PC-3 (cell line): Measurements from ENCODE around the gene EDAR. TPM values are rescaled to one million over a fixed set of nuclear protein-coding genes. Genes with fewer than 3 reads are reported as not detected.

Experiments
- ATAC-seq: fragments of 200-7000 bp; cut with Tn5 transposase; 2 replicates; pipeline ENCODE4 v1.9.1; 2020; ENCODE audit warnings: mild to moderate bottlenecking, moderate library complexity
- BruUV-seq: library from RNA; stranded (reverse); fragments of 400-500 nt; replicated peaks from 2 replicates; lab custom pipeline; 2021; lab: Mats Ljungman, UMichigan
- CTCF ChIA-PET: fragments of 300-600 bp; sonication (Branson Sonifier 250); formaldehyde crosslinking; loops from one replicate; lab custom pipeline; 2022; ENCODE audit warnings: antibody characterized with exemption; lab: Charles Lee
- POLR2A ChIA-PET: fragments of 300-600 bp; sonication (Branson Sonifier 250); formaldehyde crosslinking; loops from one replicate; lab custom pipeline; 2022; ENCODE audit warnings: antibody characterized with exemption; ENCODE audit not compliant: unreplicated experiment; lab: Charles Lee
- DNase-seq: peaks from one replicate; pipeline ENCODE4 v3.0.0-alpha.2; 2015
- H2AFZ ChIP-seq: fragments of 300-600 bp; sonication (generic); 2 replicates; pipeline ENCODE4 v1.6.0; 2016; ENCODE audit warnings: antibody characterized with exemption, low read length
- H3F3A ChIP-seq: fragments of 300-600 bp; sonication (generic); one replicate; pipeline ENCODE4 v1.6.0; 2017; ENCODE audit warnings: antibody characterized with exemption, low read length, control low read depth, mild to moderate bottlenecking; ENCODE audit not compliant: unreplicated experiment
- H3K27ac ChIP-seq: fragments of 300-600 bp; sonication (generic); 2 replicates; pipeline ENCODE4 v1.5.1; 2016; ENCODE audit warnings: mild to moderate bottlenecking, low read length
- H3K27me3 ChIP-seq: fragments of 300-600 bp; sonication (generic); 2 replicates; pipeline ENCODE4 v1.6.1; 2016; ENCODE audit warnings: low read length, mixed read lengths
- H3K36me3 ChIP-seq: fragments of 300-600 bp; sonication (generic); 2 replicates; pipeline ENCODE4 v1.6.1; 2016; ENCODE audit warnings: low read depth, mixed run types, low read length, mixed read lengths
- H3K4me1 ChIP-seq: fragments of 300-600 bp; sonication (generic); 2 replicates; pipeline ENCODE4 v1.5.1; 2016; ENCODE audit warnings: low read length; ENCODE audit not compliant: insufficient read depth
- H3K4me2 ChIP-seq: fragments of 300-600 bp; sonication (generic); 2 replicates; pipeline ENCODE4 v1.6.0; 2016; ENCODE audit warnings: low read length
- H3K4me3 ChIP-seq: fragments of 300-600 bp; sonication (generic); 2 replicates; pipeline ENCODE4 v1.5.1; 2016; ENCODE audit warnings: mild to moderate bottlenecking, low read length, mixed read lengths
- H3K79me2 ChIP-seq: fragments of 300-600 bp; sonication (generic); 2 replicates; pipeline ENCODE4 v1.6.1; 2017; ENCODE audit warnings: low read length, mixed read lengths
- H3K9ac ChIP-seq: fragments of 300-600 bp; sonication (generic); 2 replicates; pipeline ENCODE4 v1.6.0; 2016; ENCODE audit warnings: mild to moderate bottlenecking, low read length
- H3K9me2 ChIP-seq: fragments of 300-600 bp; sonication (generic); replicated peaks from 2 replicates; pipeline ENCODE4 v1.6.1; 2016; ENCODE audit warnings: mixed run types, low read length, mixed read lengths
- H3K9me3 ChIP-seq: fragments of 300-600 bp; sonication (generic); 2 replicates; pipeline ENCODE4 v1.6.1; 2016; ENCODE audit warnings: low read length, mixed read lengths
- H4K20me1 ChIP-seq: fragments of 300-600 bp; sonication (generic); 2 replicates; pipeline ENCODE4 v1.6.1; 2016; ENCODE audit warnings: low read length, mixed read lengths
- CTCF ChIP-seq: fragments of 300-600 bp; sonication (generic); conservative IDR thresholded peaks from 2 replicates; pipeline ENCODE4 v1.5.1; 2017; ENCODE audit warnings: antibody characterized with exemption, low read depth, mild to moderate bottlenecking, low read length
- EZH2 ChIP-seq: fragments of 300-600 bp; sonication (generic); IDR thresholded peaks from one replicate; pipeline ENCODE4 v1.6.1; 2017; ENCODE audit warnings: antibody characterized with exemption, mild to moderate bottlenecking, low read length; ENCODE audit not compliant: unreplicated experiment
- EZH2phosphoT487 ChIP-seq: fragments of 300-600 bp; sonication (generic); IDR thresholded peaks from 2 replicates; pipeline ENCODE4 v1.6.1; 2018; ENCODE audit warnings: mild to moderate bottlenecking, antibody characterized with exemption, low read length, borderline replicate concordance
- intact Hi-C: fragments of 100-400 bp; cut with micrococcal nuclease; formaldehyde crosslinking; loops from 2 replicates; pipeline ENCODE4 v1.9.0; 2023
- total RNA-seq: library from RNA; depleted of rRNA; stranded (reverse); fragments of >200 nt; gene quantifications from 2 replicates; pipeline ENCODE4 v1.2.3, GENCODE V29; 2014

Gene EDAR
- total RNA-seq, 1 experiment from 2014 or later, result 0.04 TPM

- no peaks in the 10 kb centered on the region for H3K4me1 ChIP-seq
- ChIA-PET CTCF (no interaction called here), POLR2A (no interaction called here)
- no peak overlapping the region for H2AFZ ChIP-seq
- H3F3A ChIP-seq, result no peaks in the 10 kb centered on the region
- no peaks in the 10 kb centered on the region for H4K20me1 ChIP-seq
- DNase-seq (no peak), ATAC-seq (no peak)
- H3K79me2 ChIP-seq, result no peaks in the 10 kb centered on the region
- H3K27ac ChIP-seq, result no peak overlapping the region
- no peaks in the 10 kb centered on the region for H3K9me2 ChIP-seq
- no peaks in the 10 kb centered on the region for H3K9me3 ChIP-seq
- H3K9ac ChIP-seq, result no peak overlapping the region
- no peak for TF ChIP-seq EZH2
- TF ChIP-seq CTCF, result no peak
- no peak for TF ChIP-seq EZH2phosphoT487
- intact Hi-C loops, result no loop called here
- no peak overlapping the region for H3K4me3 ChIP-seq
- H3K4me2 ChIP-seq, result no peak overlapping the region
- H3K27me3 ChIP-seq, result no peaks in the 10 kb centered on the region
- no TSS peak for BruUV-seq
- H3K36me3 ChIP-seq, result no peaks in the 10 kb centered on the region
Measured at GRCh38 chr2:108911401-108911800, 77.6 kb downstream of the EDAR start.

- Histone ChIP-seq H3K4me3 (no peak overlapping the region), H3K27ac (no peak overlapping the region), H3K4me2 (no peak overlapping the region), H3F3A (no peaks in the 10 kb centered on the region), H3K9ac (no peak overlapping the region), H3K9me3 (no peaks in the 10 kb centered on the region), H4K20me1 (no peaks in the 10 kb centered on the region), H2AFZ (no peak overlapping the region), H3K79me2 (no peaks in the 10 kb centered on the region), H3K36me3 (no peaks in the 10 kb centered on the region), H3K4me1 (no peaks in the 10 kb centered on the region), H3K27me3 (no peaks in the 10 kb centered on the region), H3K9me2 (no peaks in the 10 kb centered on the region)
- intact Hi-C loops, result no loop called here
- ChIA-PET POLR2A (no interaction called here), CTCF (no interaction called here)
- TF ChIP-seq EZH2 (no peak), EZH2phosphoT487 (no peak), CTCF (no peak)
- no TSS peak for BruUV-seq
- ATAC-seq (peak; percentile 24; the same call in 1 of the 2 replicates), DNase-seq (no peak)
Measured at GRCh38 chr2:108910541-108911396, 78.3 kb downstream of the EDAR start.

- H3K79me2 ChIP-seq, result no peaks in the 10 kb centered on the region
- no peak overlapping the region for H2AFZ ChIP-seq
- CTCF ChIA-PET, result no interaction called here
Measured at GRCh38 chr2:108910011-108910431, 79.0 kb downstream of the EDAR start.

More at GRCh38 chr2:108910011-108910431, 79.0 kb downstream of the EDAR start:
- no peak for DNase-seq
- H3K9me3 ChIP-seq, result no peaks in the 10 kb centered on the region
- peaks cover 2% of the 10 kb centered on the region; the same call in 1 of the 2 replicates for H3K4me1 ChIP-seq
- no peaks in the 10 kb centered on the region for H3K36me3 ChIP-seq
- TF ChIP-seq EZH2 (no peak), CTCF (no peak), EZH2phosphoT487 (no peak)
- no TSS peak for BruUV-seq
- no peaks in the 10 kb centered on the region for H3K27me3 ChIP-seq
- no peak overlapping the region for H3K9ac ChIP-seq
- no peak overlapping the region for H3K4me3 ChIP-seq
- no peaks in the 10 kb centered on the region for H3K9me2 ChIP-seq
- H3K27ac ChIP-seq, result no peak overlapping the region
- ATAC-seq, result no peak
- no peaks in the 10 kb centered on the region for H3F3A ChIP-seq
- no peak overlapping the region for H3K4me2 ChIP-seq
- H4K20me1 ChIP-seq, result no peaks in the 10 kb centered on the region
- intact Hi-C loops, result no loop called here
- POLR2A ChIA-PET, result no interaction called here
